Kidney capillary endothelial cell (primary cell): ENCODE measurements around the gene TMOD4.

Experiments used
- DNase-seq: peaks from one replicate; pipeline ENCODE4 v3.0.0-alpha.2; 2018; ENCODE audit warnings: low spot score

Gene TMOD4

DNA sequence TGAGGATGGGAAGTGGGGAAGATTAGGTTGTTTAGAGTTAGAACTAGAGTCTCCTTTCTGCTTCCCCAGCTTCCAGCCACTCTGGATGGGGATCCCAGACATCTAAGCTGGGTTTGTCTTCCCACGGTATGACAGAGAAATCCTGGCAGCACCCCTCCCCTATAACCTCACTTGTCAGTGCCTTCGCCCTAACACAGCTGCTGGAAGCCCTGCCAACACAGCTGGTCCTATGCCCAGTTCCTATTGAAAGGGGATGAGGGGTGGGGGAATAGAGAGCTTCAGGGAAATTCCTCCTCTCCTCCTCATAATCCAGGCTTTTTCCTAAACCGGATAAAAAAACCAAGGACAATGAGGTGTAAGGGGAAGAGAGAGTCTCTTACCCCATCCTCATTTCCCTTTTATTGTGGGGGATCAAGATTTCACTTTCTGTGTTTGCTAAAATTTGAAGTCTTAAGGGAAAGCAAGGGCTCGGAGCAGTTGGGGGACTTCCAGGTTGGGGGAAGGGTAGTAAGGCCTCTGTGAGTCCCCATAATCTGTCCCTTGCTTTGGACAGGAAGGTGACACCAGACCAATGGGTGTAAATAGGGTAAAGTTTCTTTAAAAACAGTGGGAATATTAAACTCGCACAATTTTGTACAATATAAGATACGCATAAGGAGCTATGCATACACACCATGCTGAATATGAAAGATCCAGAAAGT, 590 bp downstream of the TMOD4 start:
- no peak for DNase-seq

DNA sequence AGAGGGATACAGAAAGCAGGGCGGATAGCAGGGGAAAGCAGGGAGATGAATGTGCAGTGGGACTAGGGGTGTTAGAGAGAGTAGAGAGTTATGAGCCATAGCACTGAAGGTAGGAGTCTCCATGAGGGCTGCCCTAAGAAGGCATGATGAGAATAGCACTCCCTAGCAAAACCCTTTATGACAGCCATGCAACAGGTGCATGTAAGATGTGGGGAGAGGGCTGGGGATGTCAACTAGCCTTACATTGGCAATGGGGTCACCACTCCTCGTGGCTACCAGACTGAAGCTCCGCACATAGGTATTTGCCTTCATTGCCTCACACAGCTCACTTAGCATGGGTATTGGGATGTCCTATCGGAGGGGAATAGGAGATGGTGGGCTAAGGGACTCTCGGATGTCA, 4.6 kb downstream of the TMOD4 start:
- no peak for DNase-seq

DNA sequence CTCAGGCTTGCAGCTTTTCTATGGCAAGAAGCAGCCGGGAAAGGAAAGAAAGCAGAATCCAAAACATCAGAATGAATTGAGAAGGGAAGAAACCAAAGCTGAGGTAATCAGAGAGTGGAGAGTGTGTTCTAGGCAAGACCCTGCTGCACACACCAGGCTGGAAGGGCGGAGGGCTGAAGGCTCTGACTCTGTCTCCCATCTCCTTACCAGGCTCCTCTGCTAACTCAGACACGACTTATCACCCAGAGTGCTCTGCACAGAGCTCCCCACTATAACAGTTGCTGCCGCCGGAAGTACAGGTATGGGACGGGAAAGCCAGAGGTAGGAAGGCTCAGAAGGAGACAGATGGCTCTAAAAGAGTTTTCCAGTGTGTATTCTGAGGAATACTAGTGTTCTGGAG, 8.7 kb downstream of the TMOD4 start:
- DNase-seq = no peak

DNA sequence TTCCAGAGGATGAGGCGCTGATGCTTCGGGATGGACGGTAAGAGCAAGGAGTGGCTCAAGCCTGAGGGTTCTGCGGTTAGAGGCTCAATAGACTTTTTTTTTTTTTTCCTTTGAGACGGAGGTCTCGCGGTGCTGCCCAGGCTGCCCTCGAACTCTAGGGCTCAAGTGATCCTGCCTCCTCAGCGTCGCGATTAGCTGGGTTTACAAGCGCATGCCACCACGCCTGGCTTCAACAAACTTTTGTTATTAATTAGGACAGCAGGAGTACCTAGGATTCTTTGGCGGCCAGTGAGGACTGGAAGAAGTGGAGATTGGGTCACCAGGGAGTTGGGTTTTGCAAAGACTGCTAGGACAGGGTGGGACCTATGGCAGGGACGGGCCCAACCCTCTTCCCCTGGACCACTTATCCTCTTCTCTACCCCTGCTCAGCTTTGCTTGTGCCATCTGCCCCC, 9.2 kb downstream of the TMOD4 start:
- DNase-seq = peak; percentile 39

DNA sequence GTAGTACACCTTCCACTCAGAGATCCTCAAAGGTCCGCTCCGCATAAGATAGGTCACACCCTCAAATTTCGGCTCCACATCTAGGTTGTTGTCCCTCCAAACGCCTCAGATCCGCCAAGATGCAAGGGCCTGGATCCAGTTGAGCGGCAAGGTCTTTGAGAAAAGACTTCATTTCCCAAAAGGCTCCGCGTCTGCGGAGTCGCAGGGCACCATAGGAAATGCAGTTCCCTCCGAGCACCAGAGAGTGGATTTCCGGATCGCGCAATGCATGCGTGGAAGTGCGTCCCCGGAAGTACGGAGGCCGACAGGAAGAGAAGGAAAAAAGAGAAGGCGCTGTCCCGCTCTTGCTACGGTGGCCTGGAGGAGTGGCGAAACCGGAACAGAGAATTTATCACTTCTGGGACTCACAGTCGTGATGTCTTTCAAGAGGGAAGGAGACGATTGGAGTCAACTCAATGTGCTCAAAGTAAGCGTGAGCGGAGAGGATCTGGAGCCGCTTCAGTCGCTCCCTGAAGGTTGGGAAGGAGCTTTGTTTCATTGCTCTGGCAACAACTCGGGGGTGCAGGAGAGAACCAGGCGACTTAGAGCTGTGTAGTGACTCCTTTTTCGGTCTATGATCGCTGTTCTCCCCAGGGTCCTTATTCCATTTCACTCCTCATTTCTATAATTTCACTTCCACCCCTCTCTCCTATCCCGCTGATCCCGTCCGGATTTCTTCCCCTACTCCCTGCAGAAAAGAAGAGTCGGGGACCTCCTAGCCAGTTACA, 9.9 kb downstream of the TMOD4 start, which contains the start of the genes LYSMD1 and SCNM1:
Gene LYSMD1 (minus strand): TSS at position 165 of the 767 bp plus-strand sequence. CDS start 644 bp downstream, outside the sequence.
Gene SCNM1 (plus strand): TSS at position 407 of the 767 bp plus-strand sequence. CDS start 9 bp downstream, at position 416.
- peak; percentile 97 for DNase-seq

DNA sequence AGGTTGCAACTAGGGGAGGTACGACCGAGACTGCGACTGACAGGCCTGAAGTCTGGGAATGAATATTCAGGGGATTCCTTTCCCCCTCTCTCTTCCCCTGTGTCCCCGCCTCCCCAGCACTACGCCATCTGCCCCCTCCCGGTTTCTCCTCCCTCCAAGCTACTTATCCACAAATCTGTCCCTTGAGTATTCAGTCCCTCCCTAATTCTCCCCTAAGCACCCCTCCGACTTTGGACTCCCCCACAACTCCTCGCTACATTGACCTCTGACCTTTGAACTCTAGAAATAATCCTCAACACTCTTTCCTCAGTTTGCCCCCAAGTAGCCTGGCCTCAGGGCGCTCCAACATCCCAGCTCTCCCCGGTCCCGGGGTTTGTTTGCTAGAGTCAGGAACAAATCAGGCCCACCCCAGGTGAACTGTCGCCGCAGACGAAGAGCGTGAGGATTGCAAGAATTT, 10.5 kb downstream of the TMOD4 start:
- peak; percentile 21 for DNase-seq

DNA sequence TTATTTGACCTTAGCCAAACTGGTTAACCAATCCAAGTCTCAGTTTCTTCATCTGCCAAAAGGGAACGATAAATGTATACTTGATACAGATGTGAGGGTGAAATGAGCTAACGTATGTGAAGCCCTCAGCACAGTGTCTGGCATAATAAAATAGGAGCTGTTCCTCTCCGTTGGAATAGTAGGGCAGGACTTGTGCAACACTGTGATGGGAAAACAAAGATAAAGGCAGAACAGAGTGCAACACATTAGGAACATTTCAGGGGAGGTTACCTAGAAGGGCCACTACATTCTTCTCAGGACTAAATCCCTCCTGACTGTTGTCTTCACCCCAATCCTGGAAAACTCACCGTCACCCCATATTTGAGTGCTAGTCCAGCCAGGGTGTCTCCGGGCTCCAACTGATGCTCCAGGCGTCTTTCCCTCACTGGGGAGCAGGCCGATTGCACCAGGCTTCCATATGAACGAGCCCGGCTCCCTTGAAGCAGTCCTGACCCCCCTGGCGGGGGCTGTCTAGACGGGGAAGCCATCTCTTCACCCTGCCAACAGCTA, 11.0 kb downstream of the TMOD4 start:
- no peak for DNase-seq

DNA sequence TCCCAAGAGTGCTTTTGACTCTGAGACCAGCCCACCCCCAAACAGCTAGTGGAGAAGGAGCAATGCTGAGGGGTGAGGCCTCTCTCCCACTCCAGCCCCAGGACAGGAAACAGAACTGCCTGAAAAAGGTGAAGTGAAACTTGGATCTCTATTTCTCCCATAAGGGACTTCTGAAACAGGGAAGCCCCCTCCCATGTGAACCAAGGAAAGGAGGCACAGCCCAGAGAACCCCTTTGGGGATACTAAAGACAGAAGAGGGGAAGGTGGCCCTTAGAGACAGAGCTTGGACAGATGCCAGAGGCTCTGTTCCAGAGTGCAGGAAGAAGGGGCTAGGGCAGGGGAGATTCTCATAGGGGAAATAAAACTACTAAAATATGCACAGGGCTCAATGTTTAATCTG, 16.4 kb downstream of the TMOD4 start:
- no peak for DNase-seq

DNA sequence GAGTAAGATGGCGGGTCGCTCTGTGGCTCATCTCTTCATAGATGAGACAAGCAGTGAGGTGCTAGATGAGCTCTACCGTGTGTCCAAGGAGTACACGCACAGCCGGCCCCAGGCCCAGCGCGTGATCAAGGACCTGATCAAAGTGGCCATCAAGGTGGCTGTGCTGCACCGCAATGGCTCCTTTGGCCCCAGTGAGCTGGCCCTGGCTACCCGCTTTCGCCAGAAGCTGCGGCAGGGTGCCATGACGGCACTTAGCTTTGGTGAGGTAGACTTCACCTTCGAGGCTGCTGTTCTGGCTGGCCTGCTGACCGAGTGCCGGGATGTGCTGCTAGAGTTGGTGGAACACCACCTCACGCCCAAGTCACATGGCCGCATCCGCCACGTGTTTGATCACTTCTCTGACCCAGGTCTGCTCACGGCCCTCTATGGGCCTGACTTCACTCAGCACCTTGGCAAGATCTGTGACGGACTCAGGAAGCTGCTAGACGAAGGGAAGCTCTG, 17.0 kb downstream of the TMOD4 start:
- DNase-seq = no peak

DNA sequence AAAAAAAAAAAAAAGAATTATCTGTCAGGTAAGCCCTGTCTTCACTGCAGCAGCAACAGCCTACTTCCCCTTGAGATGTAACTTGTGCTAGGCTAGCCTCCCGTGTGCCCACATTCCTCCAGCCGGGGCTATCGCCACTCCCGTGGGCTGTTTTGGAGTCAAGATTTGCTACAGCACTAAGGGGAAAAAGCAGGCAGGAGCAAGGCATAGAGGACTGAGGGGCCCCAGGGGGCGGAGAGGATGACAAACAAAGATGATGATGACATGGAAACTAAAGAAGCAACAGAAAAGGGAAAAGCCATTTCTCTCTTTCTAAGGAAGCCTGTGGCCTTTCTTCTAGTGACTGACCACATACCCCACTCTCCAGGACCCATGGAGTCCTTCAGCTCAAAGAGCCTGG, 17.5 kb downstream of the TMOD4 start:
- no peak for DNase-seq

DNA sequence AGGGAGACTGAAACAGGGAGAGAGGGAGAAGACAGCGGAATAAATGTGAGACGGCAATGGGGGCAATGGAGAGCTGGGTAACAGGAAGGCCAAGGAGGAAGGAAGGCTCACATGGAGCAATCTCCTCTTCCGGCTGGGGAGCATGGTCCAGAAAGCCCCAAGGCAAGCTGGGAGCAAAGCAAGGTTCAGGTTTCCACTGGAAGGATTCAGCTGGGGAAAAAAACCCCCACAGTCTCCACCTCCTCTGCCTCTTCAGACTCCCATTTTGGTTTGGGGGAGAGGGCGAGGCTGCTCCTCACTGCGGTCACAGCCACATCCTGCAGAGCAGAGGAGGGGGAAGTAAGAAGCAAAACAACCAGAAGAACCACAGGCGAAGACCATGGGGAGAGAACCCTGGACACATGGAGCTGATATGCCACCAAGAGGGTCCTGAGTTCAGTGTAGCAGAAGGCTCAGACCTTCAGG, 18.7 kb downstream of the TMOD4 start:
- DNase-seq = no peak

DNA sequence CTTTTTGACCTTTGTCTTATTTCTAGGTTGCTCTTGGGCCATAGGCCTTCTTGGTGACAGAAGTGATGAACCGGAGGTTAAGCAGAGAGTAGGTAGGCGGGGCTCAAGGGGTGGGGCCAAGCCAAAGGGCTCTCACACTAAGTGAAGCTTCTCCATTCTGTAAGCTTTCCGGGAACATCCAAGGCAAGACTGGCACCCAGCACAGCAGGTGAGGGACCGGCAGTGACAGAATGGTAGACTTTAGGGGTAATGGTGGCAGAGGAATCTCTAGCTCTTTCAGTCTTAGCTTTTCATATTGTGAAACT, 19.3 kb downstream of the TMOD4 start, which contains the start of gene TNFAIP8L2:
Gene TNFAIP8L2 (plus strand): TSS at position 135 of the 305 bp plus-strand sequence. CDS start 2,049 bp downstream, outside the sequence.
- DNase-seq = no peak

DNA sequence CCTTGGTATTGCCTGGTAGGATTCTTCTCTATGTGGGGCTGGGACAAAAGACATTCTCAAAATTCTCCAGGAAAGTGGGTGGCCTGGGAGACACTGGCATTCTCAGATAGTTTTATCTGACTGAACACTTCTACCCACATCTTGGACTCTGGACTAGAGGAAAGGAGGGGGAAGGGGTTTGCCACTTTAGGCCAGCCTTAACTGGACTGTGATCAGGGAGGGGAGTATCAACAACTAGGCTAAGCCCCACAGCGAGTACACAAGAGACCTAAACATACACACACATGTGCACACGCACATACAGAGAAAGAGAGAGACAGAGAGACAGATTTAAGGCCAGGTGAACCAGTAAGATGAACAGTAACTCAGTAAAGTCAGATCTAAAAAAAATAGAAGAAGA, 28.1 kb downstream of the TMOD4 start:
- DNase-seq = no peak

DNA sequence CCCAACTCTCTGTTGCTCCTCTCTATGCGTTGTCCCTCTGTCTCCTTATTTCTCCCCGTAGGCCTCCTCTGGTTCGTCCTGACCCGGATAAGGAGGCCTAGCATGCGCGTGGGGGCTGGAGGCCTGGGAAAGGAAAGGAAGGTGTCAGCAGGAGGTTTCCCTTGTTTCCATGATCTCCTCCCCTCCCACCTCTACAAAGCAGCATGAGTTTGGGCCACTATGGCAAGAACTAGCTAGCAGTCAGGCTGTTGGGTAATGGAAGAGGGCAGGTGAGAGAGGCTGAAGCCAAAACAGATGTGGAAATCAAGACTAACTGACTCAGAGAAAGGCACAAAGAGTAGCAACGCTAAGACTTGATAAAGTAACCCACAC, 28.7 kb downstream of the TMOD4 start:
- DNase-seq = no peak

DNA sequence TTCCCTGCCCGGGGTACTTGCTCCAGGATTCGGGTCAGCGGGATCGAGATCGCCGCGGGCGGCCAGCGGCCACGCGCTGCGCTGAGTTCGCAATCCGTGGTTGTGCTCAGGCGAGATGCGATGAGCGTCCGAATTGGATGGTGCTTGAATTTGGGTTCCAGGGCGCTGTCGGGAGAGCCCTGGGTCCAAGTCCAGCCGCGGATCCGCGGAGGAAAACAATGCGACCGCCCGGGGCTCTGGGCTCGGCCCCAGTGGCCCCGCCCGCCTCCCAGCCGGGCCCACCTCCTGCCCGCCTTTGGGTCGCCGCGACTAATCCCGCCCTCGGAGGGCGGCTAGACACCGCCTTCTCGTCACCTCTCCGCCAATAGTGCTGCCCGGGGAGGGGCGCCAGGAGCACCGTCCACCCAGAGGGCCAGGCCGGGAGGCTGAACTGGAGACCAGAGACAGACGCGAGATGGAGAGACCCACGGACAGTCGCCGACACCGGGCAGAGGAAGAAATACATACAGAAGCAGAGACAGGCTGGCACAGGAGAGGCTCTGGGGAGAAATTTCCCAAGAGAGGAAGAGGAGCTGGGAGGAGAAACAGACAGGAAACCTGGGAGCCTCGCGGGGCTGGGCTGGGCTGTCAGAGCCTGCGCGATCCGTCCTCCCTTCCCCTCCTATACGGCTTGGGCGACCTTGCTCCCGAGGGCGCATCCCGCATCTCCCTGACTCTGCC, 29.2 kb downstream of the TMOD4 start, which contains the start of gene SEMA6C:
Gene SEMA6C (minus strand): TSS at position 220 of the 720 bp plus-strand sequence. CDS start 4,010 bp downstream, outside the sequence.
- peak; percentile 91 for DNase-seq

DNA sequence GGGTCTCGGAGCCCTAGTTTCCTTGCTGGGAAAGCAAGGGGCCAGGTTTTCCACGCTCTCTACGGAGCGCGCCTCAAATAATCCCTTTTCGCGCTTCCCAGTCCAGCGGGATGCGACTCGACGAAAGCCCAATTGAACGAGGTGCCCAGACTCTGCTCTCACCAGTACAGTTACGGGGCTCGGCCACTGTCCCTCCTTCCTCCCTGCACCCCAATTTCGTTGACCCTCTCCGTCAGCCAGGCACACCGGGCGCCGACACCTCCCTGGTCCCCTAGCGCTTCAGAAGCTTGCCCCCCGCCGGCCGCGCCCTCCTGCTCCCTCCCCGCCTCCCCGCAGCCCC, 29.7 kb downstream of the TMOD4 start:
- no peak for DNase-seq

DNA sequence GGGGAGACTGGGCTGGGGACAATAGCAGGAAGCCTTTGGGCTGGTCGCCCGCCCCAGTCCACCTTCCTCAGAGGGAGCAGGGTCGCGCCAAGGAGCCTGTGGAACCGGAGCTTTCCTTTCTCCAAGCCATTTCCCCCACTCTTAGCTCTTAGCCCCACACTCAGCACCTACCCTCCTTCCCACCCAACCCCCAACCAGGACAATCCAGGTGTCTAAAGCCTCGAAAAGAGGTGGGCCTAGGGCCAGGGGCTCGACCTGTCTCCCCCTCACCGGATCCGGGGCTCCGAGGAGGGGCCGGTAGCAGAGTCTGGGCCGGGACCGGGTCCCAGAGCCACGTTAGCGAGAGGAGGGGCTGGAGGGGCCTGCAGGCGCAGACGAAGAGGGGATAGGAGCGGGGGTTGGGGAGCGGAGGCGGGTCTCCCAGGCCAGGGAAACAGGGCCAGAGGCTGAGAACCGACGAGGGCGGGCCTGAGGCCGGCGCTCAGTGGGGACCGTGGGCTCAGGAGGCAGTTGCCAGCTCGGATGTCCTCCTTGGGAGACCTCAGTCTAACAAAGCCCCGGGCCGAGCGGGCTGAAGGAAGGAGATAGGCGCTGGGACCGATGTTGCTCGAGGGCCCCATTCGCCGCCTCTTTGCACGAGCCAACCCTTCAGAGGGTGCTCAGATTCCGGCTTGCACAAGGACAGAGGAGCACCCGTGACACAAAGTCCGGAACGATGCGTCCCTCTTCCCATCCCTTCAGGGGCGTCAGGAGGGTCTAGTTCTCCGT, 30.3 kb downstream of the TMOD4 start:
- DNase-seq = no peak

DNA sequence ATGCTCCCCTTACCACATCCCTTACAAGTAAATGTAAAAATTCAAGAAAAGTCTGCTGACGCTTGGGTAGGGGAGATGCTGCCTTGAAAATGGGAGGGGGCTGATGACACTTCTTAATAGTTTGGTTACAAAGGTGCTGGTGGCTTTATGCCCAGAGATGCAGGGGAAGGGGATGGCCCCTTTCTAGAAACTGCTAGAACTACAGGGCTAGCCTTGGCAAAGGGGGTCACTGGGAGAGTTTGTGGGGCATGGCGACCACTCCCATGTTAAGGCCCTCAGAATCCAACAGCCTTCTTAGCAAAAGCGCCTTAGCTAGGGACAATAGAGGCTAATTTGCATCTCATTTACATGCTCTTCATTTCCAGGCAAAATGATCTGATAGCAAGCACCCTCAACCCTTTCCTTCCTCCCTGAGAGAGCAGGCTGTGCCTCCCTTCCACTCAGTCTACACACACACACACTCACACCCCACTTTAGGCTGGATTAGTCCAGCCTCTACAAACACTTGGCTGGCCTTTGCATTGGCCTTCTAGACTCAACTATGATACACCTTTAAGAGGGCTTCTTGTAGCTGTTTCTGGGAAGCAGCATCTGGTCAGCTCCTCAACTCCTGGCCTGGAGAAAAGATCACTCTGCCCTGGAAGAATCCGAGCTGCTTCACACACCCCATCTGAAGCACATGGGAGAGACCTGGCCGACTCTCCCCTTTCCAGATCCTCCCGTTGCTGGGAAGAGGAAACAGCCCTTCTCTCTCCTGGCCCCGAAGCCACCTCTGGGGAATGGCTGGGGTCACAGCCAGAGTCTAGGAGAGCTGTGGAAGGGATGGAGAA, 31.1 kb downstream of the TMOD4 start:
- peak; percentile 7 for DNase-seq

DNA sequence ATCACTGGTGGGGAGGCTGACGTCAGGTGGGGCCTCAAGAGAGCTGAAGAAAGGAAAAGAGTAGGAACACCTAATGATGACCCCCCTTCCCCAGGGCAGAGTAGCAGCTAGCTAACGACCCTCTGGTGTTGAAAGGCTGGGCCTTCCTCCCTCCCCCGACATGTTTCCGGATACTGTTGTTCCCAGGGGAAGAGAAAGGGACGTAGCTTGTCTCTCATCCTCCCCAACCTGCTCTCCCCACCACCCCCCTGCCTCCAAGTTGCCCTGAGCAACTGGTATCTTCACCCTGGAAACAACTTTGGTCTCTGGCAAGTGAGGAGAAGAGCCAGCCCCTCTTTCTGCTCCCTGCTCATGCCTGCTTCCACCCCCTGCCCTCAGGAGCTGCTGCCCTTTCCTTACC, 31.8 kb downstream of the TMOD4 start:
- no peak for DNase-seq

DNA sequence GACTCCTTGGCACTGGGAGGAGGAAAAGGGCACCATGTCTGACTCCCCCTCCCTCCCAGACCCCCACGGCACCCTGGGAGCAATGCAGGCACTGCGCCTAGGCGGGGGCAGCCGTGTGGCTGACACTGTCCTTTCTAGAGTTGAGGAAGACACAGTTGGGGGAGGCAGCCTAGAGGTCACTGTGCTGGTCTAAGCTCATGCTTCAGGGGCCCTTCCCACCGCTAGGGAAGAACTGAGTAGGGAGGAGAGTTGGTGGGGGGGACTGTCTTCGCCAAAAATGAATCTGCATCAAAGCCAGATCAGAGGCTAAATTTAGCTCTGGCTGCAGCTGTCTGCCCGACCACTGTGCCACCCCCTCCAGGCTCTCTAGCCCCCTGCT, 32.7 kb downstream of the TMOD4 start:
- no peak for DNase-seq
